DND-41 (cell line): ENCODE measurements around the gene RPGRIP1L.

Source experiments
- CTCF ChIP-seq: IDR thresholded peaks from 2 replicates; pipeline ENCODE4 v1.5.1; 2012; ENCODE audit warnings: borderline replicate concordance, low read length, moderate library complexity, mild to moderate bottlenecking; ENCODE audit not compliant: poor library complexity, severe bottlenecking; ENCODE audit errors: extremely low read depth
- EZH2 ChIP-seq: IDR thresholded peaks from 3 replicates; pipeline ENCODE4 v1.6.1; 2012; ENCODE audit warnings: borderline replicate concordance, low read depth, mild to moderate bottlenecking, moderate library complexity, low read length, inconsistent platforms; ENCODE audit not compliant: severe bottlenecking

GRCh38 chr16:53643474-53643873, 60.2 kb downstream of the RPGRIP1L start:
- no peak for TF ChIP-seq CTCF
- no peak for TF ChIP-seq EZH2
